KMS-11 (cell line): ENCODE results near the gene PDE6G.

Source experiments
- H2AFZ ChIP-seq: fragments of 200-600 bp; sonication (generic); 2 replicates; pipeline ENCODE4 v1.6.1; 2016; ENCODE audit warnings: antibody characterized with exemption, mixed run types, low read depth
- H3K27ac ChIP-seq: fragments of 200-600 bp; sonication (generic); 2 replicates; pipeline ENCODE4 v1.6.1; 2016; ENCODE audit warnings: mild to moderate bottlenecking, mixed run types
- H3K27me3 ChIP-seq: fragments of 200-600 bp; sonication (generic); 2 replicates; pipeline ENCODE4 v1.6.1; 2017; ENCODE audit warnings: mild to moderate bottlenecking, low read depth, mixed run types, moderate library complexity; ENCODE audit not compliant: insufficient read depth
- H3K36me3 ChIP-seq: fragments of 200-600 bp; sonication (generic); 2 replicates; pipeline ENCODE4 v1.6.1; 2017; ENCODE audit warnings: mild to moderate bottlenecking, mixed run types; ENCODE audit not compliant: insufficient read depth
- H3K4me1 ChIP-seq: fragments of 200-600 bp; sonication (generic); 2 replicates; pipeline ENCODE4 v1.6.1; 2016; ENCODE audit warnings: mild to moderate bottlenecking, low read depth, mixed run types; ENCODE audit not compliant: poor library complexity, severe bottlenecking
- H3K4me2 ChIP-seq: fragments of 200-600 bp; sonication (generic); 2 replicates; pipeline ENCODE4 v1.7.0; 2016; ENCODE audit warnings: mild to moderate bottlenecking, mixed run types
- H3K4me3 ChIP-seq: fragments of 200-600 bp; sonication (generic); IDR thresholded peaks from 2 replicates; pipeline ENCODE4 v1.6.1; 2017; ENCODE audit warnings: low read depth, low read length, mixed read lengths; ENCODE audit not compliant: insufficient read depth
- H3K79me2 ChIP-seq: fragments of 200-600 bp; sonication (generic); 2 replicates; pipeline ENCODE4 v1.6.1; 2016; ENCODE audit warnings: low read depth, mixed run types; ENCODE audit not compliant: insufficient read depth
- H3K9ac ChIP-seq: fragments of 200-600 bp; sonication (generic); 2 replicates; pipeline ENCODE4 v1.6.1; 2016; ENCODE audit warnings: mild to moderate bottlenecking, mixed run types
- H4K20me1 ChIP-seq: fragments of 200-600 bp; sonication (generic); 2 replicates; pipeline ENCODE4 v1.6.1; 2016; ENCODE audit warnings: mild to moderate bottlenecking, mixed run types; ENCODE audit not compliant: insufficient read depth
- CTCF ChIP-seq: fragments of 200-600 bp; sonication (generic); conservative IDR thresholded peaks from 2 replicates; pipeline ENCODE4 v1.6.1; 2017; ENCODE audit warnings: low read depth, mild to moderate bottlenecking, antibody characterized with exemption, low read length, moderate library complexity, mixed read lengths

The PDE6G gene

GRCh38 chr17:81608082-81608481, 48.3 kb downstream of the PDE6G start:
- no peaks in the 10 kb centered on the region for H3K27me3 ChIP-seq

GRCh38 chr17:81607431-81607830, 48.9 kb downstream of the PDE6G start:
- TF ChIP-seq CTCF: no peak
- Histone ChIP-seq H3K27ac (peak overlapping the region; percentile 83), H4K20me1 (no peaks in the 10 kb centered on the region), H3K36me3 (no peaks in the 10 kb centered on the region; the same call in 1 of the 2 replicates), H2AFZ (no peak overlapping the region), H3K4me3 (no peak overlapping the region), H3K79me2 (peaks cover 55% of the 10 kb centered on the region), H3K4me1 (peaks cover 69% of the 10 kb centered on the region), H3K9ac (peak overlapping the region; percentile 38; the same call in 1 of the 2 replicates), H3K4me2 (peak overlapping the region; percentile 88), H3K27me3 (no peaks in the 10 kb centered on the region)

More at GRCh38 chr17:81608082-81608481, 48.3 kb downstream of the PDE6G start:
- Histone ChIP-seq H3K79me2 (peaks cover 62% of the 10 kb centered on the region), H3K4me1 (peaks cover 66% of the 10 kb centered on the region), H3K36me3 (no peaks in the 10 kb centered on the region; the same call in 1 of the 2 replicates), H3K9ac (peak overlapping the region; percentile 38; the same call in 1 of the 2 replicates), H3K4me3 (no peak overlapping the region), H4K20me1 (no peaks in the 10 kb centered on the region), H3K4me2 (peak overlapping the region; percentile 88; the same call in 1 of the 2 replicates), H2AFZ (no peak overlapping the region), H3K27ac (peak overlapping the region; percentile 83)
- TF ChIP-seq CTCF: no peak

- Histone ChIP-seq H3K27ac (no peak overlapping the region), H2AFZ (no peak overlapping the region)
Measured at GRCh38 chr17:81603846-81604610, 52.3 kb downstream of the PDE6G start.

GRCh38 chr17:81601525-81602120, 54.7 kb downstream of the PDE6G start:
- no peak overlapping the region for H3K4me3 ChIP-seq
- no peak overlapping the region for H2AFZ ChIP-seq
- no peaks in the 10 kb centered on the region for H4K20me1 ChIP-seq
- no peaks in the 10 kb centered on the region for H3K27me3 ChIP-seq
- H3K4me2 ChIP-seq: peak overlapping the region; percentile 58
- peak; percentile 90 for TF ChIP-seq CTCF
- peaks cover 87% of the 10 kb centered on the region for H3K4me1 ChIP-seq
- H3K27ac ChIP-seq: peak overlapping the region; percentile 55
- peaks cover 9% of the 10 kb centered on the region; the same call in 1 of the 2 replicates for H3K36me3 ChIP-seq
- H3K9ac ChIP-seq: peak overlapping the region; percentile 2; the same call in 1 of the 2 replicates
- peaks cover 49% of the 10 kb centered on the region for H3K79me2 ChIP-seq

More at GRCh38 chr17:81603846-81604610, 52.3 kb downstream of the PDE6G start:
- Histone ChIP-seq H3K4me2 (no peak overlapping the region), H3K9ac (no peak overlapping the region), H4K20me1 (no peaks in the 10 kb centered on the region), H3K4me1 (peaks cover 88% of the 10 kb centered on the region), H3K27me3 (no peaks in the 10 kb centered on the region), H3K36me3 (peaks cover 9% of the 10 kb centered on the region; the same call in 1 of the 2 replicates), H3K4me3 (no peak overlapping the region), H3K79me2 (peaks cover 47% of the 10 kb centered on the region)
- no peak for TF ChIP-seq CTCF
